Testis (tissue), 3 donors: ENCODE measurements around the gene ELSPBP1. TPM values are rescaled to one million over a fixed set of nuclear protein-coding genes. Genes with fewer than 3 reads are reported as not detected.

Experiments used
- DNase-seq: peaks from one replicate; pipeline ENCODE4 v3.0.0-alpha.2; 2019
- H3K27ac ChIP-seq, 2 donors: fragments of 200-600 bp; sonication (generic); one replicate each; pipeline ENCODE4 v1.5.1; 2019
- H3K27me3 ChIP-seq: fragments of 200-600 bp; sonication (generic); one replicate; pipeline ENCODE4 v1.5.1; 2019
- H3K36me3 ChIP-seq: fragments of 200-600 bp; sonication (generic); one replicate; pipeline ENCODE4 v1.5.1; 2017; ENCODE audit warnings: low read depth; ENCODE audit errors: missing control alignments
- H3K4me1 ChIP-seq: fragments of 200-600 bp; sonication (generic); one replicate; pipeline ENCODE4 v1.5.1; 2019
- H3K4me3 ChIP-seq, 2 donors: fragments of 200-600 bp; sonication (generic); one replicate each; pipeline ENCODE4 v1.5.1; 2017 to 2019
- H3K9me3 ChIP-seq: fragments of 200-600 bp; sonication (generic); one replicate; pipeline ENCODE4 v1.5.1; 2017
- POLR2A ChIP-seq: fragments of 450-650 bp; IDR thresholded peaks from one replicate; pipeline ENCODE4 v1.6.1; 2017; ENCODE audit warnings: antibody characterized with exemption, mild to moderate bottlenecking, moderate library complexity
- WGBS, 2 donors: methylation state at CpG; one replicate each; pipeline ENCODE4 v1.1.5; 2018; 5-methylcytosine and 5-hydroxymethylcytosine counted together
- intact Hi-C: fragments of 100-400 bp; cut with DNase I; formaldehyde crosslinking; loops from one replicate; pipeline ENCODE4 v1.15.1; 2023; ENCODE audit warnings: low total_unique reads
- polyA plus RNA-seq: library from polyadenylated mRNA; stranded (reverse); fragments of 350-450 nt; fragmentation: Illumina TruSeq; extraction: RNeasy Lipid Tissue Mini Kit (QIAGEN cat#74804); gene quantifications from one replicate; pipeline ENCODE4 v1.2.3, GENCODE V29; 2014; ENCODE audit warnings: low read depth, low replicate concordance; ENCODE audit not compliant: insufficient read depth
- total RNA-seq, 2 donors: library from RNA; depleted of rRNA; stranded (reverse); fragments of >200 nt; gene quantifications; one replicate each; pipeline ENCODE4 v1.2.3, GENCODE V29; 2016
- TF ChIP-seq, protein P1 (sequence below), 3 experiments: fragments of 450-650 bp in 2 of 3; fragments of 200-600 bp in 1 of 3; sonication (generic) in 1 of 3; IDR thresholded peaks; one replicate each; pipeline ENCODE4 v1.5.1; 2016 to 2019; ENCODE audit warnings: antibody characterized with exemption in 3 of 3, mild to moderate bottlenecking in 2 of 3, moderate library complexity in 1 of 3

Gene ELSPBP1
- total and polyA plus RNA-seq, 3 donors from 2014 or later = 0.25 to 1.2 (median 1.1) TPM

DNA sequence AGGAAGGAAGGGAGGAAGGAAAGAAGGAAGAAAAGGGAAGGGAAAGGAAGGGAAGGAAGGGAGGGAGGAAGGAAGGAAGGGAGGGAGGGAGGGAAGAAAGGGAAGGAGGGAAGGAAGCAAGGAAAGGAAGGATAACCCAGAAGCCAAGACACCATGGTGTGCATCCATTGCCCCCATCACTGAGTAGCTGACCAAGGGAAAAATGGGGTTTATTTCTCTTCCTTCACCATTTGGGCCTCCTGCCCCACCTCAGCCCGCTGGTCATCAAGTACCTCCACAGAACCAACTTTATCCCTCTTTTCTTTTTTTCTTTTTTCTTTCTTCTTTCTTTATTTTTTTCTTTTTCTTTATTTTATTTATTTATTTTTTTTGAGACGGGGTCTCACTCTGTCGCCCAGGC, 29.1 kb downstream of the ELSPBP1 start:
- Histone ChIP-seq H3K36me3 (no peaks in the 10 kb centered on the region), H3K4me3 (no peak overlapping the region), H3K4me1 (no peaks in the 10 kb centered on the region), H3K27ac (no peak overlapping the region), H3K9me3 (no peaks in the 10 kb centered on the region), H3K27me3 (no peaks in the 10 kb centered on the region)
- no peak for TF ChIP-seq POLR2A
- TF ChIP-seq, protein P1, sequence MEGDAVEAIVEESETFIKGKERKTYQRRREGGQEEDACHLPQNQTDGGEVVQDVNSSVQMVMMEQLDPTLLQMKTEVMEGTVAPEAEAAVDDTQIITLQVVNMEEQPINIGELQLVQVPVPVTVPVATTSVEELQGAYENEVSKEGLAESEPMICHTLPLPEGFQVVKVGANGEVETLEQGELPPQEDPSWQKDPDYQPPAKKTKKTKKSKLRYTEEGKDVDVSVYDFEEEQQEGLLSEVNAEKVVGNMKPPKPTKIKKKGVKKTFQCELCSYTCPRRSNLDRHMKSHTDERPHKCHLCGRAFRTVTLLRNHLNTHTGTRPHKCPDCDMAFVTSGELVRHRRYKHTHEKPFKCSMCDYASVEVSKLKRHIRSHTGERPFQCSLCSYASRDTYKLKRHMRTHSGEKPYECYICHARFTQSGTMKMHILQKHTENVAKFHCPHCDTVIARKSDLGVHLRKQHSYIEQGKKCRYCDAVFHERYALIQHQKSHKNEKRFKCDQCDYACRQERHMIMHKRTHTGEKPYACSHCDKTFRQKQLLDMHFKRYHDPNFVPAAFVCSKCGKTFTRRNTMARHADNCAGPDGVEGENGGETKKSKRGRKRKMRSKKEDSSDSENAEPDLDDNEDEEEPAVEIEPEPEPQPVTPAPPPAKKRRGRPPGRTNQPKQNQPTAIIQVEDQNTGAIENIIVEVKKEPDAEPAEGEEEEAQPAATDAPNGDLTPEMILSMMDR (IDR thresholded peaks at IDR 0.05) = no peak
- no peak for DNase-seq
- 87 to 92% methylated on average over 3 of the region's 3 CpGs for WGBS, 2 donors
- intact Hi-C loops = no loop called here

DNA sequence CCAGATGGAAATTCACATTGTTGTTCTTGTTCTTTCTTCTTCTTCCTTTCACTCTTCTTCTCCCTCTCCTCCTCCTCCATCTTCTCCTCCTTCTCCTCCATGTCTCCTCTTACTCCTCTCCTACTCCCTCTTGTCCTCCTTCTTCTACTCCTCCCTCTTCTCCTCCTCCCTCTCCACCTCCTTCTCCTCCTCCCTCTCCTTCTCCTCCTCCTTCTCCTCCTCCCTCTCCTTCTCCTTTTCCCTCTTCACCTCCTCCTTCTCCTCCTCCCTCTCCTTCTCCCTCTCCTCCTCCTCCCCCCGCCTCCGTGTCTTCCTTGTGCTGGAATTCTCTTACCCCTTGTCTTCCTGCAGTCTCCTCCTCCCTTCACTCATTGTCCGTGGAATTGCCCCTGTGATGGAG, 31.0 kb downstream of the ELSPBP1 start:
- H3K36me3 ChIP-seq = no peaks in the 10 kb centered on the region
- no peak overlapping the region for H3K27ac ChIP-seq
- intact Hi-C loops = no loop called here
- H3K4me3 ChIP-seq = no peak overlapping the region
- H3K9me3 ChIP-seq = no peaks in the 10 kb centered on the region
- no peak for DNase-seq
- H3K4me1 ChIP-seq = no peaks in the 10 kb centered on the region
- TF ChIP-seq, protein P1 (IDR thresholded peaks at IDR 0.05) = no peak
- TF ChIP-seq POLR2A = no peak
- WGBS, 2 donors = 70 to 80% methylated on average over 3 of the region's 3 CpGs
- H3K27me3 ChIP-seq = no peaks in the 10 kb centered on the region

DNA sequence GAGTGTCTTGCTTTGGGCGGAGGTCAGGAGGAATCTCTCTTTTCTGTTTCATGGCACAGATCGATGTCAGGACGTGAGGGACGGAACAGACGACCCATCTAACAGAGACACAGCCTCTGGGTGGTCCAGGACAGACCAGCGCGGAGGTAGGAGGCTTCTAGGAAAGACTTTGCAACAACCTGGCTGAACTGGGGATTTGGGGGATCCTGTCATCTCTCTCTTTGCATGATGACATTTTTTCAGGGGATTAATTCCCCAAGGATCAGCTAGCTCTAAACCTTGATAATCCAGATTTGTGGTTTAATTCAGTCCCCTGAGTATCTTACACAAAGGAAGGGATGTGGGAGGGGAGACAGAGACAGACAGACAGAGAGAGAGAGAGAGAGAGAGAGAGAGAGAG, 35.0 kb downstream of the ELSPBP1 start:
- Histone ChIP-seq H3K27ac (no peak overlapping the region), H3K4me3 (no peak overlapping the region), H3K4me1 (no peaks in the 10 kb centered on the region), H3K9me3 (no peaks in the 10 kb centered on the region), H3K27me3 (no peaks in the 10 kb centered on the region), H3K36me3 (no peaks in the 10 kb centered on the region)
- 85 to 86% methylated on average over 7 of the region's 7 CpGs for WGBS, 2 donors
- no peak for TF ChIP-seq POLR2A
- TF ChIP-seq, protein P1 (IDR thresholded peaks at IDR 0.05) = no peak
- no peak for DNase-seq
- intact Hi-C loops = no loop called here

DNA sequence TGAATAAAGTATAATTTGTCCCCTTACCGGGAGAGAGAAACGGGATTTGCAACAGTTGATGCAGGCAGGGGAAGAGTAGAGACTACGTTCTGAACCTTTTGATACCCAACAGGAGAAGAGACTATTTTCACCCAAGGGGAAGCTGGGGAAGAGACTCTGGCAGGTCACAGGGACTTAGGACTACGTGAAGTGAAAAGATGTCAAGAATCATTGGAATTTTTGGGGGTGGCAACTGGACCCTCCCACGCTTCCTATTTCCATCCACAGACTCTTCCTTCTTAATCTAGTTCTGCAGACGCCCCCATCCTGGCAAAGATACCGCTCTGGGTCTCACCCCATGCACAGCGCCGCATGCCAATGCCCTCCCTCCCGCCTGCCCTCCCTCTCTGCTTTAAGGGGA, 35.6 kb downstream of the ELSPBP1 start:
- Histone ChIP-seq H3K36me3 (no peaks in the 10 kb centered on the region), H3K9me3 (no peaks in the 10 kb centered on the region), H3K4me3 (no peak overlapping the region), H3K27me3 (no peaks in the 10 kb centered on the region), H3K27ac (no peak overlapping the region), H3K4me1 (no peaks in the 10 kb centered on the region)
- intact Hi-C loops = no loop called here
- WGBS, 2 donors = 62 to 64% methylated on average over 10 of the region's 10 CpGs
- no peak for DNase-seq
- TF ChIP-seq POLR2A = no peak
- TF ChIP-seq, protein P1 (IDR thresholded peaks at IDR 0.05) = no peak

DNA sequence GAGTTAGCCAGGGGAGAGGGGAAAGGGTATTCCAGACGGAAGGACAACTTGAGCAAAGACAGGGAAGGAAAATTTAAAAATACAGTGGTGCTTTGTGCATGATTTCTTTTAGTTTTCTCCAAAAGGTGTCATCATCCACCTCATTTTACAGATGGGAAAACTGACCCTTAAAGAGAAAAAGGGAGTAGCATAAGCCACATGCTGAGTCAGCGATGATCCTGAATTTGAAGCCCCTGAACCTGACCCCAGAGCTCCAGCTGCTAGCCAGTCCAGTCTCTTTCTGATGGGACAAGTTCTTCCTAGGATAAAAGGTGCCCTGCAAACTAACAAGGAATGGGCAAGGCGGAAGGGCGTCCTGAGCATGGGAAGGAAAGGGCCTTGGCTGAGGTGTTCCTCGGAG, 39.2 kb downstream of the ELSPBP1 start:
- no peaks in the 10 kb centered on the region for H3K36me3 ChIP-seq
- 72 to 80% methylated on average over 5 of the region's 5 CpGs for WGBS, 2 donors
- no peak overlapping the region for H3K27ac ChIP-seq
- no peaks in the 10 kb centered on the region for H3K4me1 ChIP-seq
- H3K9me3 ChIP-seq = no peaks in the 10 kb centered on the region
- intact Hi-C loops = no loop called here
- no peaks in the 10 kb centered on the region for H3K27me3 ChIP-seq
- no peak for TF ChIP-seq POLR2A
- TF ChIP-seq, protein P1 (IDR thresholded peaks at IDR 0.05) = no peak
- H3K4me3 ChIP-seq = no peak overlapping the region
- DNase-seq = no peak
